ENCODE results near the gene KIAA0825. TPM values are rescaled to one million over a fixed set of nuclear protein-coding genes. Genes with fewer than 3 reads are reported as not detected.

KIAA0825 gene, protein sequence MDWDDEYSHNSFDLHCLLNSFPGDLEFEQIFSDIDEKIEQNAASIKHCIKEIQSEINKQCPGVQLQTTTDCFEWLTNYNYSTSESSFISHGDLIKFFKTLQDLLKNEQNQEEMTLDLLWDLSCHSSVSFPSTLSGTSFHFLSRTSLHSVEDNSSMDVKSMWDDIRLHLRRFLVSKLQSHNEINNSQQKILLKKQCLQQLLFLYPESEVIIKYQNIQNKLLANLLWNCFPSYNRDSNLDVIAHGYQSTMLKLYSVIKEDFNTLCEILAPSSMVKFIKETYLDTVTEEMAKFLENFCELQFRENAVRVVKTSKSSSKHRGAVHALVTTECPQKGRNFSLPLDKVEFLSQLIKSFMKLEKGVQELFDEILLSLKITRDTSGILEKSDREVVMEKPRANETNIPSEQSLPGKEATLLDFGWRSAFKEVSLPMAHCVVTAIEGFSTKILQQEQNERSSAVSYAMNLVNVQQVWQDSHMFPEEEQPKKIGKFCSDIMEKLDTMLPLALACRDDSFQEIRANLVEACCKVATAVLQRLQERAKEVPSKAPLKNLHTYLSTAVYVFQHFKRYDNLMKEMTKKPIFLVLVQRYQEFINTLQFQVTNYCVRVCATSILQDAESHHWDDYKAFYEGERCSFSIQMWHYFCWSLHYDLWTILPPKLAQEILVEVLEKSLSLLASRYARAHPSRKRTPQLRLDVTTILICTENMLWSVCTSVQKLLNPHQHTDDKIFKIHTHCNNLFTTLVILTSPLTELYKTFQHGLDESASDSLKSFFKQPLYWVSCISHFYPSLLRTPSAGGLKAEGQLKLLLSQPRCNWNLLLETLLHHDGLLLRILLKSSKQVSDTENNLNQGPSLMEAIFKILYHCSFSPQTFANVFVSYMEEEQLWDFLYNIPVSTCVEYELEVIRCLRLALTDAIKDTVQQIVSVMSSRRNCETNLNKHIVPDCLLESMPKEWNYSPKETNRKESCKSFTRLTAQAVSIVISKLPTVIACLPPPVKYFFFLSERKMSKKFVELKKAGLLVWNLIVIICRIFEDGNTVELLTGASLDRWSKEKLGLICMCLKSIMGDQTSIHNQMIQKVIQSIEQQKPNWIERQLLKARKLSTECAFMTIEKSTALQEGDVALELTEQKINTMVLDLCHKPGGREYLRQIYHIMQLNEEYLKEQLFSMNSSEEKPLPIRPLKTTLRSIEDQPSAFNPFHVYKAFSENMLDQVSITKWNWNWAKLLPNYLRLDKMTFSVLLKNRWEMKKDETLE (N-terminal part only)
- 3.1 and 3.8 TPM in 2 replicates for total RNA-seq

GRCh38 chr5:94618493-94619328 lies at the start of gene KIAA0825, which contains the start of gene SLF1:
KIAA0825 (minus strand) TSS chr5:94618604; CDS start chr5:94537126, 81,478 bp downstream.
SLF1 (plus strand) TSS chr5:94618669; CDS start chr5:94628811, 10,142 bp downstream.

Other genes with a start within 250 kb of the KIAA0825 start
- gene SLF1, start 65 bp upstream of the KIAA0825 start, total RNA-seq, result 4.0 and 7.9 TPM in 2 replicates

Measured in smooth muscle cell of the pulmonary artery (primary cell).